Esophagus (tissue), 2 donors: ENCODE results near the gene NBAS. TPM values are rescaled to one million over a fixed set of nuclear protein-coding genes. Genes with fewer than 3 reads are reported as not detected.
"Not testable (repeated sequence)": the region's sequence is repeated elsewhere in the genome, so short reads cannot be mapped to it uniquely, and the experiment has no call there.

Experiments
- H3K27ac ChIP-seq, 2 donors: one replicate each; pipeline ENCODE4 v1.5.1; 2013; ENCODE audit warnings: low read depth in 2 of 2, mild to moderate bottlenecking in 2 of 2, inconsistent platforms in 1 of 2, low read length in 1 of 2, moderate library complexity in 1 of 2
- H3K27me3 ChIP-seq, 2 donors: one replicate each; pipeline ENCODE4 v1.6.1; 2013; ENCODE audit warnings: low read length in 2 of 2, control low read depth in 1 of 2, mild to moderate bottlenecking in 1 of 2; ENCODE audit not compliant: insufficient read depth in 2 of 2, control insufficient read depth in 1 of 2
- H3K36me3 ChIP-seq, 2 donors: one replicate each; pipeline ENCODE4 v1.6.1; 2013; ENCODE audit warnings: low read length in 1 of 2; ENCODE audit not compliant: control insufficient read depth in 2 of 2, insufficient read depth in 2 of 2
- H3K4me1 ChIP-seq, 2 donors: one replicate each; pipeline ENCODE4 v1.6.1; 2013; ENCODE audit warnings: low read length in 1 of 2; ENCODE audit not compliant: control insufficient read depth in 2 of 2, insufficient read depth in 2 of 2
- H3K4me3 ChIP-seq, 2 donors: one replicate each; pipeline ENCODE4 v1.5.1; 2013; ENCODE audit warnings: low read length in 2 of 2, mild to moderate bottlenecking in 2 of 2, low read depth in 1 of 2, moderate library complexity in 1 of 2
- H3K9me3 ChIP-seq, 2 donors: one replicate each; pipeline ENCODE4 v1.6.1; 2013; ENCODE audit warnings: mild to moderate bottlenecking in 2 of 2, low read depth in 1 of 2, low read length in 1 of 2, moderate library complexity in 1 of 2; ENCODE audit not compliant: control insufficient read depth in 2 of 2, insufficient read depth in 1 of 2
- WGBS, 2 donors: extraction: QIAGEN DNeasy Blood & Tissue Kit; methylation state at CpG; one replicate each; pipeline ENCODE4 v1.1.7; 2013; 5-methylcytosine and 5-hydroxymethylcytosine counted together
- polyA plus RNA-seq, 2 donors: library from polyadenylated mRNA; stranded (reverse); fragments of 200-250 nt; gene quantifications; one replicate each; pipeline ENCODE4 v1.2.3, GENCODE V29; 2013
- donor health status: healthy with polysubstance abuse.
- donor health status: Bipolar disorder and iron deficiency.

NBAS gene
- polyA plus RNA-seq, 2 donors: 13.8 to 15.0 TPM

DNA sequence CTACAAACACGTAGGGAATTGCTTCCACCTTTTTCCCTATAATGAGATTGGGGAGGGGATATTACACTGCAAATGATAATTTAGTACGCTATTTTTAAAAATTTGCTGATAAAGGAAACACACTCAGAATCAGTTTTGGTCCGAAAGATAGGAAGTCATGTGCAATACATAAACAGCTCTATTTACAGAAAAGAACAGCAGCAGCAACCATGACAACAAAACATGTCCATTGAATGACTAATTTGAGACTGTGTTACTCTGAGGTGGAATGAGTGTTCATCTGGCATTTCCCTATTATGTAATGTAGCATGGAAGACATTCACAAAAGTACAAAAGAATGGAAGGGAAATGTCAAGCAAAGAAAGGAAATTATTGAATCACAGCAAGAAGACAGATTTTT lies 337.2 kb downstream of the NBAS start:
- 68 to 73% methylated on average over 3 of the region's 3 CpGs for WGBS, 2 donors
- Histone ChIP-seq H3K9me3 (no peaks in the 10 kb centered on the region), H3K36me3 (no peaks in the 10 kb centered on the region), H3K4me3 (no peak overlapping the region), H3K27me3 (no peaks in the 10 kb centered on the region), H3K4me1 (no peaks in the 10 kb centered on the region), H3K27ac (no peak overlapping the region)

DNA sequence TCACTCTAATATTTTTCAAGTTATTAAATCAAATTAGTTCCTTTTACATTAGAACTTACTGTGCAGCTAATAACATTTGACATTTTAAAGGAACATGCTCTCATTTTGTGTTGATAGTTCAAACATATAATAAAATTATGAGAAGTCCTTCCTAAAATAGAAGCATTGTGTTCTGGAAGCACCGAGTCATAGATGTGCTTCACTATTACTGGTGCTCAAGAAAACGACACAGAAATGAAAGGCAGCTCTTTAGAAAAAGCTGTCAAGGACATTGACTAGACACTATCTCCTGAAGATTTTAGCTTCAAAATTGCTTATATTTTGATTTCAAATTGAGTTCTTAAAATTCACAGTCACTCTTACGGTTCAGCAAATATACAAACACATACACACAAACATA lies 338.3 kb downstream of the NBAS start:
- Histone ChIP-seq H3K27ac (no peak overlapping the region), H3K4me1 (no peaks in the 10 kb centered on the region), H3K27me3 (no peaks in the 10 kb centered on the region), H3K36me3 (peaks cover 0 to 5% of the 10 kb centered on the region in 2 donors), H3K4me3 (no peak overlapping the region), H3K9me3 (no peaks in the 10 kb centered on the region)
- WGBS, 2 donors: 78 to 80% methylated on average over 3 of the region's 3 CpGs

DNA sequence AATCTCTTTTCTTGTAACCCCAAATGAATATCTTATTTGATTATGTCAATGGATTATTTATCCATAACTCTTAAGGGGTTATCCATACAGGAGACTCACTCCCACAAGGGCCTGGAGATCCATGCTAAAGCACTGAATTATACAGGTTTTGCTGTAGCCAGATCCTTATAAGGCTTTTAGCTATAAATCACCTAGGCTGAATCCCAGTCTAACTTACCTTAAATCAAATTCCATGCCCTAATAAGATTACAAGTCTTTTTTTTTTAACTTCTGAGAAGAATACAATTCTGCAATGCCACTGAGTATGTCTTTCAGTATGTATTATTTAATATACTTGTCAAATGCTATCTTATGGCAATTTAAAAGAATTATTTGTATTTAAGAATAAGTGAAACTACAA lies 340.5 kb downstream of the NBAS start:
- Histone ChIP-seq H3K27me3 (no peaks in the 10 kb centered on the region), H3K4me3 (no peak overlapping the region), H3K9me3 (no peaks in the 10 kb centered on the region)

DNA sequence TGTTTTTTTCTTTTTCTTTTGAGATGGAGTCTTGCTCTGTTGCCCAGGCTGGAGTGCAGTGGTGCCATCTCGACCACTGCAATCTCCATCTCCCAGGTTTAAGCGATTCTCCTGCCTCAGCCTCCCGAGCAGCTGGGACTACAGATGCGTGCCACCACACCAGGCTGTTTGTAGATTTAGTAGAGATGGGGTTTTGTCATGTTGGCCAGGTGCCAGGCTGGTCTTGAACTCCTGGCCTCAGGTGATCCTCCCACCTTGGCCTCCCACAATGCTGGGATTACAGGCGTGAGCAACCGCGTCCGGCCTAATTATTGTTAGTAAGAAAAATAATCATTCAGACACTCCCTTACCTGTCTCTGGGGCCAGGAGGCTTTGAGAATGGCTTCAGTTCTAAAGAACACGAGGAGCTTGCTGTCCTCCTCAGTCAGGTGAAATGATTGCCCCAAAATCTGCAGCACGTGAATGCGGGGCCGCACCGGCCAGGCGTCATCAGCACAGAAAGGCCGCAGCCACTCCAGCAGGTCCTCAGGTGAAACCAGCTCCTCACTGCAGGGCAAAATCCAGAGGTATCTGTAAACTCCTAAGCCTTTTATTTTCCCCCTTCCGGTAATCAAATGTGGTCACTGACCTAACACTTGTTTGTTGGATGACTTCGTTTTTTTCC lies 342.6 kb downstream of the NBAS start:
- Histone ChIP-seq H3K27ac (no peak overlapping the region), H3K4me1 (no peaks in the 10 kb centered on the region), H3K9me3 (no peaks in the 10 kb centered on the region), H3K4me3 (no peak overlapping the region), H3K36me3 (peaks cover 0 to 5% of the 10 kb centered on the region in 2 donors), H3K27me3 (no peaks in the 10 kb centered on the region)
- WGBS, 2 donors: 98% methylated on average over 17 of the region's 17 CpGs

More for the DNA sequence above, 340.5 kb downstream of the NBAS start:
- peaks cover 0 to 5% of the 10 kb centered on the region in 2 donors for H3K36me3 ChIP-seq
- H3K27ac ChIP-seq: no peak overlapping the region
- H3K4me1 ChIP-seq: no peaks in the 10 kb centered on the region

DNA sequence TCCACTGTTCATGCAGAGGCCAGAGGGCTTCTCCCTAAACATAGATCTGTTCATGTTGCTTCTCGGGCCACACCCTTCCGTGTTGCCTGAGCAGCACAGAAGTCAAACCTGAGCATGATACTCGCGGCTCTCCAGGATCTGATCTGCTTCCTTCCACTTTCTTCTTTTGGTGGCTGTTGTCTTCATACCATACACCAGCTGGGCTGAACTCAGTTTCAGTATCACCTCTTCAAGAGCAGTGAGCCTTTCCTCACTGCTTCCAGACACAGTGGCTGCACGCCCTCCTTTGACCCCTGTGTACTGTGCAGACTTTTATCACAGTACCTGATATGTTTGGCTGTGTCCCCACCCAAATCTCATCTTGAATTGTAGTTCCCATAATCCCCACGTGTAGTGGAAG lies 348.9 kb downstream of the NBAS start:
- 94 to 95% methylated on average over 6 of the region's 6 CpGs for WGBS, 2 donors

DNA sequence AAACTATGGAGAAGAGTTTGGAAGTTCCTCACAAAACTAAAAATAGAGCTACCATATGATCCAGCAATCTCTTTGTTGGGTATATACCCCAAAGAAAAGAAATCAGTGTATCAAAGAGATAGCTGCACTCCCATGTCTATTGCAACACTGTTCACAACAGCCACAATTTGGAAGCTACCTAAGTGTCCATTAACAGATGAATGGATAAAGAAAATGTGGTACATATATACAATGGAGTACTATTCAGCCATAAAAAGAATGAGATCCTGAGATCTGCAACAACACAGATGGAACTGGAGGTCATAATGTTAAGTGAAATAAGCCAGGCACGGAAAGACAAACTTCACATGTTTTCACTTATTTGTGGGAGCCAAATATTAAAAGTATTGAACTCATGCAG lies 350.6 kb downstream of the NBAS start:
- H3K4me1 ChIP-seq, H3K27me3 ChIP-seq, H3K36me3 ChIP-seq, H3K4me3 ChIP-seq, H3K9me3 ChIP-seq, H3K27ac ChIP-seq: not testable (repeated sequence)
- 95 to 100% methylated on average over 1 of the region's 1 CpG for WGBS, 2 donors

More for the DNA sequence above, 348.9 kb downstream of the NBAS start:
- Histone ChIP-seq H3K27ac (no peak overlapping the region), H3K9me3 (no peaks in the 10 kb centered on the region), H3K27me3 (no peaks in the 10 kb centered on the region), H3K4me1 (no peaks in the 10 kb centered on the region), H3K4me3 (no peak overlapping the region), H3K36me3 (peaks cover 5 to 7% of the 10 kb centered on the region in 2 donors)

DNA sequence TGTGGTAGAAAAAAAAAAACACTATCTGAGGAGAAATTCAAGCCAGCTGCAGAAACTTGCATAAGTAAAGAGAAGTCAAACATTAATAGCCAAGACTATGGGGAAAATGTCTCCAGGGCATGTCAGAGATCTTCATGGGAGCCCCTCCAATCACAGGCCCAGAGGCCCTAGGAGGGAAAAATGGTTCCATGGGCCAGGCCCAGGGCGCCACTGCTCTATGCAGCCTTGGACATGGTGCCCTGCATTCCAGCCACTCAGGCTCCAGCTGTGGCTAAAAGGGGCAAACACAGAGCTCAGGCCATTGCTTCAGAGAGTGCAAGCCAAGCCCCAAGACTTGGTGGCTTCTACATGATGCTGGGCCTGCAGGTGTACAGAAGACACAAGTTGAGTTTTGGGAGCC lies 354.7 kb downstream of the NBAS start:
- H3K4me1 ChIP-seq: no peaks in the 10 kb centered on the region
- no peaks in the 10 kb centered on the region for H3K27me3 ChIP-seq
- no peak overlapping the region for H3K27ac ChIP-seq
- no peaks in the 10 kb centered on the region for H3K36me3 ChIP-seq
- no peak overlapping the region for H3K4me3 ChIP-seq
- no peaks in the 10 kb centered on the region for H3K9me3 ChIP-seq
- 94 to 100% methylated on average over 1 of the region's 1 CpG for WGBS, 2 donors

DNA sequence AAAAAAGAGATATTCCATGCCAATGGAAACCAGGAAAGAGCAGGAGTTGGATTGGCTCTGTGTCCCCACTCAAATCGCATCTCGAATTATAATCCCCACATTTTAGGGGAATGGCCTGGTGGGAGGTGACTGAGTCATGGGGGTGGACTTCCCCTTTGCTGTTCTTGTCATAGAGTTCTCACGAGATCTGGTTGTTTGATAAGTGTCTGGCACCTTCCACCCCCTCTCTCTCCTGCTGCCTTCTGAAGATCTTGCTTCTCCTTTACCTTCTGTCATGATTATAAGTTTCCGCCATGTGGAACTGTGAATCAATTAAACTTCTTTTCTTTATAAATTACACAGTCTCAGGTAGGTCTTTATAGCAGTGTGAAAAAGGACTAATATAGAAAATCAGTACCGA lies 355.6 kb downstream of the NBAS start:
- no peak overlapping the region for H3K4me3 ChIP-seq
- no peak overlapping the region for H3K27ac ChIP-seq
- no peaks in the 10 kb centered on the region for H3K9me3 ChIP-seq
- 91 to 97% methylated on average over 5 of the region's 5 CpGs for WGBS, 2 donors
- no peaks in the 10 kb centered on the region for H3K4me1 ChIP-seq
- H3K36me3 ChIP-seq: no peaks in the 10 kb centered on the region
- H3K27me3 ChIP-seq: no peaks in the 10 kb centered on the region

DNA sequence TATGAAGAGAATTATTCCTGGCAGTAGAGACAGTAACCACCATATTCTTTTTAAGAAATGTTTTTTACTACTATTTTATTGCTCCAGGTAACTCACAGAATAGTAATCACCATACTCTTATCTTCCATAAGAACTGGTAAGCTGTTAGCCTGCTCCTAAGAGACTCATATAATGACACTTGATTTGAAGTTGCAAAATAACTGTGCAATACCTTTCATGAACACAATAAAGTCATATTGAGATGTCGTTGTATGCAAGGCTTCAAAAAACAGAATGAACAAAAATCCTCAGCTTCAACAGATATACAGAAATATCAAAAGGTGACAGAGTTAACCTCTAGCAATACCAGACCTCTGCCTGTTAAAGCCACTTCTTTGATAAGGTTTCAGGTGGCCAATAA lies 360.1 kb downstream of the NBAS start:
- H3K27me3 ChIP-seq: no peaks in the 10 kb centered on the region
- no peak overlapping the region for H3K27ac ChIP-seq
- 87 to 92% methylated on average over 1 of the region's 1 CpG for WGBS, 2 donors
- no peak overlapping the region for H3K4me3 ChIP-seq
- no peaks in the 10 kb centered on the region for H3K9me3 ChIP-seq
- H3K36me3 ChIP-seq: no peaks in the 10 kb centered on the region
- H3K4me1 ChIP-seq: no peaks in the 10 kb centered on the region

DNA sequence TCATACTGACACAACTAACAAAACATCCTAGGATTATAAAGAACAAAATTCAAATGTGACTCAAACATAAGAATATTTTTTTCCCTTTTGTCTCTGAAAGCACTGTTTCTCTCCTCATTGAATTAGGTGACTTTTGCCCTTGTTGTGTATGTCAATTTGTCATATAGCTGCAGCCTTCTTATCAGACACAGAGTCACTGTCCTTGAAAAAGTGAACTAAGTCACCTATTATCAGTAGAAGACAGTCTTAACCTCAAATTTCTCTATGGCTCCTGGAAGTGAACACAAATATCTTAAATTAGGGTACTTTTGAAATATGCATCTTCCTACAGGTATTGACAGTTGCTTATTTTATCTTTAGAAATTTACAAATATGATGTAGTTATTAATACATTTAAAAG lies 360.6 kb downstream of the NBAS start:
- no peaks in the 10 kb centered on the region for H3K36me3 ChIP-seq
- H3K4me3 ChIP-seq: no peak overlapping the region
- H3K27me3 ChIP-seq: no peaks in the 10 kb centered on the region
- no peaks in the 10 kb centered on the region for H3K4me1 ChIP-seq
- H3K9me3 ChIP-seq: no peaks in the 10 kb centered on the region
- no peak overlapping the region for H3K27ac ChIP-seq
